ENCODE results near the gene AHCYL1.
A peak's percentile ranks its signal among the peaks of the same experiment; 100 is the strongest.

The AHCYL1 gene

DNA sequence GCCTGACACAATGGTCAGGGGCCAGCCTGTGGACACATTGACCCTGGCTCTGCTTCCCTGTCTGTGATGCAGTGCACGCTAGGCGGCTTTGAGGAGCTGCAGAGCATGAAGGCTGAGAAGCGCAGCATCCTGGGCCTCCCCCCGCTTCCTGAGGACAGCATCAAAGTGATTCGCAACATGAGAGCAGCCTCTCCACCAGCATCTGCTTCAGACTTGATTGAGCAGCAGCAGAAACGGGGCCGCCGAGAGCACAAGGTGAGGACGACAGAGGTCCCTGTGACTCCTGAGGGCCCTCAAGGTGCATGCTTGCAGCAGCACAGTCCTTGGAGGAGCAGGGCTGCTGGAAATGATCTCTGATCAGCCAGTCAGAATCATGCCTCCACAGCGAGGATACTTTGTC is 58.5 kb downstream of the AHCYL1 start:
- DNase-seq = no peak

DNA sequence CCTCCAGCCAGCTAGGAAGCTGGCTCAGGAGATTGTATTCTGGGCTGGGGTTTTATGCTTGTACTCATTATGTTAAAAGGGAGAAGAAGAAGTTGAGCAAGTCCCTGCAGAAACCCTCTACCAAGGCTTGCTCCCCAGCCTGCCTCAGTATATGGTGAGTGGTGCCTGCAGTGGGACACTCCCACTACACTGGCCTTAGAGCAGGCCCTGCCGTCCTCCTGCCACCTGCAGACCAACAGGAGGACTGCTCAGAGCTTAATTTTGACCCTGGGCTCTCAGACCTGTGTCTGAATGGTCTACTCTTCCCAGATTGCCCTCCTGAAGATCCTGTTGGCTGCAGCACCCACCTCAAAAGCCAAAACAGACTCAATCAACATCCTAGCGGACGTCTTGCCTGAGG is 62.9 kb downstream of the AHCYL1 start:
- DNase-seq = no peak

DNA sequence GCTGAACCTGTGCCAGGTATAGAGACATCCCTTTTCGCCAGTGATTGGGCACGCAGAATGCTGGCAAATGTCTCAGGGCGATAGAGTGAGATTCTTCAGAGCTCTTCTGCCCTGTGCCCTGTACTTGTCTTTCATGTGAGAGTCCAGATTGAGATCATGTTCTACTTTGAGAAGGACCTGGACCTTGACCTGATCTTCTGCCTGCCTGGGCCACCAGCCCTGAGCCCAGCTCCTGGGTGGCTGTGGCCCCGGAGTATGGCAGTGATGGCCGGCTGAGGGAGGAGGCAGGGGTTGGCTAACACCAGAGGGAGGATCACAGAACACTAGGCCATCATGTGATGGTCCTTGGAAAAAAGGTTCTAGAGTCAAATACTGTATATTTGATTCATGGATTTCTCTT is 63.7 kb downstream of the AHCYL1 start:
- no peak for DNase-seq

GRCh38 chr1:110048923-110049601 is 64.5 kb downstream of the AHCYL1 start:
- no peak for DNase-seq

GRCh38 chr1:110049801-110050601 is 65.4 kb downstream of the AHCYL1 start:
- no peak for DNase-seq

GRCh38 chr1:110050602-110051261 is 66.2 kb downstream of the AHCYL1 start:
- DNase-seq = no peak

- no peak for DNase-seq
Observed at GRCh38 chr1:110051262-110051648, 66.7 kb downstream of the AHCYL1 start.

GRCh38 chr1:110053552-110054428 is 69.2 kb downstream of the AHCYL1 start:
- DNase-seq = peak in 1 of 2 experiments; percentile 18

- no peak for DNase-seq
Observed at GRCh38 chr1:110055493-110056284, 71.1 kb downstream of the AHCYL1 start.

- no peak for DNase-seq
Observed at GRCh38 chr1:110056285-110056683, 71.7 kb downstream of the AHCYL1 start.

DNA sequence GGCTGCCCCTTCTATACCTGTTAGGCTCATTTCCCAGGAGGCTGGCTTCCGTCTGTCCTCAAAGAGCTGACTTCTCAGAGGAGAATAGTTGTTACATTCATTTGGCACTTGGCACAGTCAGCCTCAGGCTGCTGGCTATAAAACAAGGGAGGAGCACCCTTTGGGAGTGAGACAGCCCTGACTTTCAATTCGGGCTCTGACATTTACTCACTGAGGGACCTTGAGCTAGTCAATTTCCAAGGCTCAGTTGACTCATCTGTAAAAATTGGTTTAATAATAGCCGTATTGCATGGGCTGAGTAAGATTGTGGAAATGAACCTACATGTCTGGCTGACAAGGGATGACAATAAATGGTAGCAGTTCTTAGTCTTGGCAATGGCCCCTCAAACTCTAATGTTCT is 72.2 kb downstream of the AHCYL1 start:
- DNase-seq = no peak

GRCh38 chr1:110057963-110058518 is 73.5 kb downstream of the AHCYL1 start:
- no peak for DNase-seq

DNA sequence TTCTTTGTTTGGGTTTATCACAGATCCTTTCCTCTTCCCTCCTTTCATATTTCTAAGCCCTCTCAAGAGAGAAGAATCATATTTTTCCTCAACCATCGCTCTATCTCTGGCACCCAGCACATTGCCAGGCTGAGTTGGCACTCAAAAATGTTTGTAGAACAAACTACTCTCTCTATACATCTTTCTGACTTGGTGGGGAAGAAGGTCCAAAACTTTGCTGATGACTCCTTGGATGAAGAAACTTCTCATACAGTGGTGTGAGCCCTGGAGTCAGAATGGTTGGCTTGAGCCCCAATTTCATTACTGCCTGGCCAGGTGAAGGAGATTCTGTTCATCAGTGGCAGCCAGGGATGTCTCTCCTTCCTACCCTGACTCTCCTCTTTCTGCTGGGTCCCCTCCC is 74.0 kb downstream of the AHCYL1 start:
- no peak for DNase-seq

GRCh38 chr1:110059133-110059863 is 74.7 kb downstream of the AHCYL1 start:
- no peak for DNase-seq

- no peak for DNase-seq
Observed at GRCh38 chr1:110060034-110060661, 75.6 kb downstream of the AHCYL1 start.

DNA sequence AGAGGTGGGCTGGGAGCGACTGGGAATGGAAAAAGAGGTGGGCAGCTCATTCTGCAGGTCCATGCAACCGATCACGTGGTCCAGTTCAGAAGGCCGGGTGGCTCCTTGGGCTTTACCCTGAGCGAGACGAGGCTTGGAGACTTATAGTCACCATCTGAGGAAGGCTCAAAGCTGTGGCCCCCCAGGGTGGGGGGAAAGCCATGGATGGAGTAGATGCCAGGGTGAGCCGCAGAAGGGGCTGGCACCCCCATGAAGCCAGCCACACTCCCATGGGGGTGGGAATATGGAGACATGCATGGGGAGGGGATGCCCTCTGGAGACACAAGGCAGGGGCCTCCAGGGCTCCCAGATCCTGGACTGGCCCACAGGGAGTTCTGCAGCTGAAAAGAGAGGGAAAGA is 76.1 kb downstream of the AHCYL1 start:
- no peak for DNase-seq

DNA sequence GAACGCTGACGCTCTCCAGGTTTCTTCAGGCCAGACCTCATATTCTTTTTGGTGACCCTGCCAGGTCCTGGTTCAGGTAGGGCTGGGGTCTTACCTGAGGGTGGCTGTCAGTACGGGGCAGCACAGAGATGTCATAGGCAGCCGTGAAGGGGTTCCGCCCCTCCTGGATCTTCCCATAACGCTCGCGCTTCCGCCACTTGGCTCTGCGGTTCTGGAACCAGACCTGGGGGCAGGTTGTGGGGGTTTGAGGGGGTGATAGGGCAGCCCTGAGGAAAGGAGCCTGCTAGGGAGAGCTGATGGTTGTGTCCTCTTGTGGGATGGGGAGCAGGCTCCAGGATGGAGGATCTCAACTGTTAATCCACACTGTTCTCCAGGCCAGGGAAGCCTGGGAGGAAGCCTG is 76.8 kb downstream of the AHCYL1 start:
- DNase-seq = no peak

- no peak for DNase-seq
Observed at GRCh38 chr1:110062612-110063011, 78.0 kb downstream of the AHCYL1 start.

- DNase-seq = no peak
Observed at GRCh38 chr1:110063781-110064180, 79.2 kb downstream of the AHCYL1 start.

- DNase-seq = no peak
Observed at GRCh38 chr1:110064576-110065337, 80.2 kb downstream of the AHCYL1 start.
